HG03064 (cell line): ENCODE data around the gene CCDC137.

Source experiments
- ATAC-seq: cut with Tn5 transposase; IDR thresholded peaks from one replicate; pipeline ENCODE4 v1.9.1; 2021; ENCODE audit warnings: low read depth; ENCODE audit not compliant: unreplicated experiment

CCDC137 gene

DNA sequence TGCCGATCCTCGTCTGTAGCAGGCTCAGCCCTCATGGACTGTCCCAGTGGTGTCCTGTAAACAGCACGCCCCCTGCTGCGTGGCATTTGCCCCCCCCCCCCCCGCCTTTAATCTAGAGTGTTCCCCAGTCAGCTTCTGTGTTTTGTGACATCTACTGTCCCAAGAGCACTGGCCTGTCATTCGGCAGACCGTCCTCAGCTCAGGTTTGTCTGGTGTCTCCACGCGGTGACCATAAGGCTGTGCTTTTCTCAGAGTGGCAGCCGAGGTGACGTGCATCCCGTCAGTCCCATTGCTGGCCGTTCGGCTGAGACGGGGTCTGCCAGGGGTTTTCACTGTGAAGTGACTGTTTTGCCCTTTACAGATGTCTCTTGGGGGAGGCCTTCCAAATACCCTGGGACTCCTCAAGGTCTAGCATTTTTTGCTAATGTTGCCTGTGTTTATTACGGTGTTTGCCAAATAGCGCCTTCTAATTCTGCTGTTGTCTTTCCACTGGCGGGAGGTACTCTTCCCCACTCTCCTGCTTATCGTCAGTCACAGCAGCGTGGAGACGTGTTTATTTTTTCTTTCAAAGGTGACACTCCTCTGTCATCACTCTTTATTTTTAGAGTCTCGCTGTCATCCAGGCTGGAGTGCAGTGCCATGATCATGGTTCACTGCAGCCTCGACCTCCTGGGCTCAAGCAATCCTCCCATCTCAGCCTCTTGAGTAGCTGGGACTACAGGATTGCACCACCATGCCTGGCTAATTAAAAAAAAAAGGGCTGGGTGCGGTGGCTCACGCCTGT, 30.9 kb downstream of the CCDC137 start:
- ATAC-seq = no peak

DNA sequence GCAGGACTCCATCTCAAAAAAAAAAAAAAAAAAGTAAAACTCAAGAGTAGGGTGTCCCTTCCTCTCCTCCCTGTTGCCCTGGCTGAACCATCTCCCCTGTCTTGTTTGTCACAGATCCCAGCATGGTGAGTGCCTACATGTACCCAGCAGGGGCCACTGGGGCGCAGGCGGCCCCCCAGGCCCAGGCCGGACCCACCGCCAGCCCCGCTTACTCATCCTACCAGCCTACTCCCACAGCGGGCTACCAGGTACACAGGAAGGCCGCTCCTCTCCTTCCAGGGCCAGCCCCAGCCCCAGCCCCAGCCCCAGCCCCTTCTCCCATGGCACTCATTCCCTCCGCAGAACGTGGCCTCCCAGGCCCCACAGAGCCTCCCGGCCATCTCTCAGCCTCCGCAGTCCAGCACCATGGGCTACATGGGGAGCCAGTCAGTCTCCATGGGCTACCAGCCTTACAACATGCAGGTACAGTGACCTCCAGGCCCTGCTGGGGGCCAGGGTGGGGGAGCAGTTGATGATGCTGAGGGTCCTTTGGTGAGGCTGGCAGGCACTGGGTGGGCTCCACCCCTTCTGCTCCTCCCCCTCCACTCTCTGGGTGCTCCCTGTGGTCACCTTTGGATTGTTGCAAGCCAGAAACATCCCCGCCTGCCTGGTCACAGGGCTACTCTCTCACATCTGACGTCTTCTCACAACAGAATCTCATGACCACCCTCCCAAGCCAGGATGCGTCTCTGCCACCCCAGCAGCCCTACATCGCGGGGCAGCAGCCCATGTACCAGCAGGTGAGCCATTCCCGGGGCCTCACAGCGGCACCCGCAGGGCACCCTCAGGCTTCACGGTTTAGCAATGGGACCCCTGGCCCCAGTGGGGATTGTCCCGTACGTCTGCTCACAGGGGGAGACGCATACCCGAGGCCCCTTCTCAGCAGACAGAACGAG, 34.1 kb downstream of the CCDC137 start:
- ATAC-seq = no peak

DNA sequence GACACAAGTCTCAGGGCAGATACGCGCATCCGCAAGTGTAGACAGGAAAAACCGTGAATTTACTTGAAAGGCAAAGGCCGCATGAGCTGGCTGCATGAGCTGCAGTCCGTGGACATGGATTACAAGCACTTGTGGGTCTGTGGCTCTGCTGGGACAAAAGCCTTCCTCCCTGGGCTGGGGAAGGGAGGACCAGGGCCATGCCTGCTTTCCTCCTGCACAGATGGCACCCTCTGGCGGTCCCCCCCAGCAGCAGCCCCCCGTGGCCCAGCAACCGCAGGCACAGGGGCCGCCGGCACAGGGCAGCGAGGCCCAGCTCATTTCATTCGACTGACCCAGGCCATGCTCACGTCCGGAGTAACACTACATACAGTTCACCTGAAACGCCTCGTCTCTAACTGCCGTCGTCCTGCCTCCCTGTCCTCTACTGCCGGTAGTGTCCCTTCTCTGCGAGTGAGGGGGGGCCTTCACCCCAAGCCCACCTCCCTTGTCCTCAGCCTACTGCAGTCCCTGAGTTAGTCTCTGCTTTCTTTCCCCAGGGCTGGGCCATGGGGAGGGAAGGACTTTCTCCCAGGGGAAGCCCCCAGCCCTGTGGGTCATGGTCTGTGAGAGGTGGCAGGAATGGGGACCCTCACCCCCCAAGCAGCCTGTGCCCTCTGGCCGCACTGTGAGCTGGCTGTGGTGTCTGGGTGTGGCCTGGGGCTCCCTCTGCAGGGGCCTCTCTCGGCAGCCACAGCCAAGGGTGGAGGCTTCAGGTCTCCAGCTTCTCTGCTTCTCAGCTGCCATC, 34.9 kb downstream of the CCDC137 start:
- no peak for ATAC-seq

- ATAC-seq = peak; percentile 54
These were observed 36.6 kb downstream of the CCDC137 start, which contains the start of gene MRPL12 for GRCh38 chr17:81702934-81703746. Gene MRPL12 (plus strand): TSS chr17:81703367. CDS start chr17:81703502, 135 bp downstream.

GRCh38 chr17:81703747-81704654, 37.5 kb downstream of the CCDC137 start:
- ATAC-seq = no peak

- no peak for ATAC-seq
These were observed 39.1 kb downstream of the CCDC137 start for GRCh38 chr17:81705518-81706231.

DNA sequence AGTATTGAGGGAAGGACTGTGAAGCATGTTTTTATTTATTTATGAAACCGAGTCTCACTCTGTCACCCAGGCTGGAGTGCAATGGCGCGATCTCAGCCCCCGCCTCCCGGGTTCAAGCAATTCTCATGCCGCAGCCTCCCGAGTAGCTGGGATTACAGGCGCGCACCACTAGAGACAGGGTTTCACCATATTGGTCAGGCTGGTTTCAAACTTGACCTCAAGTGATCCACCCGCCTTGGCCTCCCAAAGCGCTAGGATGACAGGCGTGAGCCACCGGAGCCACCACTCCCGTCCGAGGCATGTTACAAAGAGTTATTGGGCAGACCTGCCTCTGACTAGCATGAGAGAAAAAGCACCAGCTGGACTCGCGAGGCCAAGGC, 39.7 kb downstream of the CCDC137 start:
- ATAC-seq = no peak

DNA sequence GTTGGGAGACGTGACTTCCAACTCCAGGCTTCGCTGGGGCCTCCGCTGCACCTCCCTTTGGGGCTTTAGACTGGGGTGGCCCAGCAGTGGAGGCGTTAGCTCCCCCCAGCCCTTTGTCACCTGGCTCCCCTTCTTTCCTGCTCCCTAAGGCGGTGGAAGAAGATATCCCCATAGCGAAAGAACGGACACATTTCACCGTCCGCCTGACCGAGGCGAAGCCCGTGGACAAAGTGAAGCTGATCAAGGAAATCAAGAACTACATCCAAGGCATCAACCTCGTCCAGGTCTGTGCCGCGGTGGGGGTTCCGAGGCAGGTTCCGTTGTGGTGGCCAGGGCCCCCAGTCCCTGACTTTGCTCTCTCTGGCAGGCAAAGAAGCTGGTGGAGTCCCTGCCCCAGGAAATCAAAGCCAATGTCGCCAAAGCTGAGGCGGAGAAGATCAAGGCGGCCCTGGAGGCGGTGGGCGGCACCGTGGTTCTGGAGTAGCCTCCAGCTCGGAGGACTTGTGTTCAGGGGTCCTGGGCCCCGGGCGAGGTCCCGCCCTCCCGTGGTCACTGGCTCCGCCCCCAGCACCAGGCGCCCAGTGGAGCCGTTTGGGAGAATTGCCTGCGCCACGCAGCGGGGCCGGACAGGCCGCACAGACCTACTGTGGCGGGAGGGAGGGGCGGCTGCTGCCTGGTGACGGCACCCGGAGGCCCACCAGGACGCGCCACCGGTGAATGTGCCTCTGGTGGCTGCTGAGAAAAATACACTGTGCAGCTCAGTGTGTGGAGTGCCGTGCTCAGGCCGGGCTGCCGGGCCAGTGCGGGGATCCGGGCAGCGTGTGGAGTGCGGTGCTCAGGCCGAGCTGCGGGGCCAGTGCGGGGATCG, 40.5 kb downstream of the CCDC137 start:
- ATAC-seq = no peak

DNA sequence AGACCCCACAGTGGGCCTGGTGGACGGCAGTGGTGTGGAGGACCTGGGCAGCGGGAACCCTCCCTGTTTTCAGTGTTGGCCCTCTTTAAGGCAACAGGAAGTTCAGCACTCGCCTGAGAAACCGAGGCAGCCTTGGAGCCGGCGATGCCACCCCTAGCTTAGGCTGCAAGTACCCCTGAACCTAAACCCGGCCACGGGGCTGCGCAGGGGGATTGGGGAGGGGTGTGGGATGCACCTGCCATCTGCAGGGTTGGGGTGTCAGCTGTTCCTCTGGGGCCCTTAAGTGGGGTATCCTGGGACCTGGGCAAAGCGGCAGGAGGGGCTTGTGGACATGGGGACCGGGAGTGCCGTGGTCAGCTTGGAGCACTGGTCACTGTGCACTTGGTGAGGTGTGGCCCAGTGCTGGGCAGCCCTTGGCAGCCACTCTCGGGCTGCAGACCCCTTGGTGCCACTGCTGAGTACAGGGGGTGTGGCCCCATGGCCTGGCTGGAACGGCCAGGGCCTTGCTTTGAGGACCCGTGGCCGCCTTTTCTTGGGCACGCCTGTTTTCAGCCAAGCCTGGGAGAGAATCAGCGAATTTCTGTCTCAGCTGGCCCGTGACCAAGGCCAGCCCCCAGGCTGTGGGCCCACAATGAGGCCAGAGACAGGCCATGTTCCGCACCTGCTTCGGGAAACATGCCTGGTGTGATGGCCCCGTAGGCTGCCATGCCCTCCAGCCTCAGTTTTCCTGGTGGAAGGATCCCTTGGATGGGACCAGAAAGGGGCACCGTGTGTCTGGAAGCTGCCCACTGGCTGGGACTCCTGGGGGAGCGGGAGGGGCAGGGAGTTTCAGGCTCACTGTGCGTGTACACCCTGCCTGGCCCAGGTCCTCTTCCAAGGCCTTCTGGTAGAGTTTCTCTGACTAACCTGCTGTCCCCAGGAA, 41.4 kb downstream of the CCDC137 start:
- no peak for ATAC-seq

GRCh38 chr17:81708739-81709185, 42.2 kb downstream of the CCDC137 start:
- ATAC-seq = no peak

DNA sequence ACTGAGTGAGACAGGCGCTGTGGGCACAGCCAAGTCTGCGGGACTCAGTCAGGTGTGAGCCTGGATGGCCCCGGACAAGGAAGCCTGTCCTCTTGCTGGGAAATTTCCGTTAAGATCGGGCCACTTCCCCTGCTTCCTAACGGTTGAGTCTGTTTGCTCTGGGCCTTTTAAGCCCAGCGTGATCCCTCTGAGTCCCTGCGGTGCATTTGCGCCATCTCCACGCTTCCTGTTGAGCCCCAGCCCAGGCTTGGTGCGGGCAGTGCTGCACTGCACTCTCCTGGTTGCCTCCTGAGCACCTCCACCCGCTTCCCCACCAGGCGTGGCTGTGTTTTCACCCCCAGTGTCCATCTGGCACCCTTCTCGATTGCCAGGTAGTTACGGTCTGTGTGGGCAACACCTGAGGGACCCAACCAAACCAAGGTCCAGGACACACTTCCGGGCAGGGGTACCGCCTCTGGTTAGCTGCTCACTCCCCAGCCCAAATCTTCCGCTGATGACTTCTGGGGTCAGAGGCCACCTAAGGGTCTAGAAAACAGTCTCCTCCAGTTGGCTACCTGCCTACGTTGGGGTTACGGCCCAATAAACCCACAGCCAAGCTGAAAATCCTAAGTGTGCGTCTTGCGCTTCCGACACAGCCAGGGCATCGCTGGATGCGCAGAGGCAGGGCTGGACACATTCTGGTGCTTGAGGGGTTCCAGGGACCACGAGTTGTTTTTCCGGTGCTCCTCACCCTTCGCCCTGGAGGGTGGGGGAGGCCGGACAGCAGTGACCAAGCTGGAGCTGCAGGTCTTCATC, 44.2 kb downstream of the CCDC137 start:
- ATAC-seq = no peak

DNA sequence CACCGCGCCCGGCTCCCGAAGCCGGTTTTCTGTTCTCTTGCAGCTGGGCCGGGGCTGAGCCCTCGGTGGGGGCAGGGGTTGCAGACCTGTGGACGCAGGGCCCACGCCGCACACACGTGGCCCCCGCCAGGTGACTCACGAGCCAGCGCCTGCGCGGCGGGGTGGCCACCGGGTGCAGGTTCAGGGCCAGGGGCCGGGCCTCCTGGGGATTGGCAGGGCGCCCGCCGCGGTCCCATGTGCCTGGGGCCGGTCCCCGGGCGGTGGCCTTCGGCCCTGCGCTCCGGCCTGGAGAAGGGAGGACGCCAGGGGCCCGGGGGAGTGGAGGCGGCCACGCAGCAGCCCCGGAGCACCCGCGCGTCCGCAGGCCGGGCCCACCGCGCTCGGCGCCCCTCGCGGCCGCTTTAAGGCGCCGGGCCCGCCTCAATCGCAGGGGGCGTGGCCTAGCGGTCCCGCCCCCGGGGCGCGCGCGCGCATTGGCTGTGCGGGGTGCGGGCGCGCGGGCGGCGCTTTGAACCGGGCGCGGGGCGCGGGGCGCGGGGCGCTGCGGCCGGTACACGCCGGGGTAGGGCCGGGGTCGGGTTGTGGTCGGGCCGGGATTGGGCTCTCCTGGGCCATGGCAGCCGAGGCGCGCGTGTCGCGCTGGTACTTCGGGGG, 45.4 kb downstream of the CCDC137 start, which contains the start of gene SLC25A10:
Gene SLC25A10 (plus strand): TSS at position 471 of the 654 bp plus-strand sequence. CDS start 143 bp downstream, at position 614.
- ATAC-seq = peak; percentile 49

DNA sequence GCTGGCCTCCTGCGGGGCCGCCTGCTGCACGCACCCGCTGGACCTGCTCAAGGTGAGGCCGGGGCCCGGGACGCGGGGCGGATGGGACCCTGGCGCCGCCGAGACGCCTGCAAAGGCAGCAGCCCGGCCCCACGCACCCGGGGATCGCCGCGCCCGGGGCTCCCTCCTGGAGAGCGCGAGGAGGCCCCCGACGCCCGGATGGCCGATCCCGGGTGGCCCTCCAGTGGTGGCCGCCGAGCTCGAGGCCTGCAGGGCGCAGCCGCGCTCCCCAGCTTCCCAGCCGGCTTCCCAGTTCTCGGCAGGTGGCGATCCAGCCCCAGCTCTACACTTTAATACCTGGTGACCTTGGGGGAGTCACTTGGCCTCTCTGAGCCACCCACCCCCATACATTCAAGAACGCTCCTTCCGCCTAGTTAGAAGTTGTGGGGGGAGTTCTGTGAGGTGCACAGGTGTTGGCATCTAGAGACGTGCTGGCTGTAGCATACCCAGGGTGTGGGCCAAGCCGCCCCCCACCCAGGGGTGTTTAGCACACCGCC, 46.0 kb downstream of the CCDC137 start:
- no peak for ATAC-seq

- no peak for ATAC-seq
These were observed 46.5 kb downstream of the CCDC137 start for GRCh38 chr17:81713004-81713555.
